HG03175 (cell line): Measurements from ENCODE around the gene HPCAL4.

Experiments
- ATAC-seq: cut with Tn5 transposase; IDR thresholded peaks from one replicate; pipeline ENCODE4 v1.9.1; 2021; ENCODE audit warnings: mild to moderate bottlenecking, moderate library complexity; ENCODE audit not compliant: unreplicated experiment

Gene HPCAL4

DNA sequence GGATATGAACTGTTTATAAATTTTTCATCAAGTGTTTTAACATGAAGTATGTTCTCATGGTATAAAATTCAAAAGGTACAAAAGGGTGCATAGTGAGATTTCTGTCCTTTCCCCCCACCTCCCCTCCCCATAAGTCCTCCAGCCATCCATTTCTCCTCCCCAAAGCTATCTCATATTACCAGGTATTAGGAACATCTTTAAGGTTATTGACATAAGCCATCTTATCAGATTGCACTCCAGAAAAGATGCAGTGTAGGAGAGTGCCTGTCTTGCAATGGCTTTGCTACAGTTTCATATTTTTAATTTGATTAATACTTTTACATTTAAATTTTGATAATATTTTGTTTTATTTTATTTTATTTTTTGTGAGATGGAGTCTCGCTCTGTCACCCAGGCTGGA lies 13.5 kb upstream of the HPCAL4 start:
- no peak for ATAC-seq

- ATAC-seq: no peak
These were observed 9.8 kb upstream of the HPCAL4 start for GRCh38 chr1:39701049-39701439.

GRCh38 chr1:39700348-39700747 lies 9.1 kb upstream of the HPCAL4 start:
- ATAC-seq: no peak

GRCh38 chr1:39699419-39699818 lies 8.2 kb upstream of the HPCAL4 start:
- no peak for ATAC-seq

DNA sequence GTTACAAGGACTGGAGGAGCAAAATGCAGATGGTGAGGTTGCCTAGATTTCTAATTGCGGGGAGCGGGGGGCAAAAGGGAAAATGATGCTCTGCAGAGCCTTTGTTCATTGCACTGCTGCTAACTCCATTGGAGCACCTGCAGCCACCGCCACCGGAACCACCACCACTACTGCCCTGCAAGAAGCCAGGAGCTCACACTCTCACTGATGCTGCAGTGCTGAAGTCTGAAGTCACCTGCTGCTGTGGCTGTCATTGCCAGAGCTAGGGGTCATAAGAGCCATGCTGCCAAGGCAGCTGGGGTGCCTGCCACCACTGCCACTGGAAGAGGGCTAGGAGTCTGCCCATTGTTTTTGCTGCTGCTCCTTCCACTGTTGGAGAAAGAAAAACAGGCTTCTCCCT lies 7.3 kb upstream of the HPCAL4 start:
- no peak for ATAC-seq

- ATAC-seq: no peak
These were observed 5.2 kb upstream of the HPCAL4 start for GRCh38 chr1:39696448-39696847.

DNA sequence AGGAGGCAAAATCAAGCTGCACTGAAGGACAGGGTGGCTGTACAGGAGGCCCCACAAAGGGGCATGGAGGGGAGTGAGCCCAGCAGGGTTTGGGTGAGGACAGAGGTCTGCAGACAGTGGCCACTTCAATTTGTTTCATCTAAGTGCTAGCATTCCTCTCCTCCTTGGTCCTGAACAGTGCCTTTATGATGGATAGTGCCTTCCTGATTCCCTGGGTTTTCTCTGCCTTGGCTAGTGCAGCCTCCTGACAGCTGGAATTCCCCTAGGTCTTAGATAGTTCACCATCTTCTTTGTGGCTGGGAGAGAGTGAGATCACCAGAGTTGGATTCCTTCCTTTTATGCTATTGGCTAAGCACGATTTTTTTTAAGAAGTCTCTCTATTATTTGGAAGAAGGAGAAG lies 3.8 kb upstream of the HPCAL4 start:
- no peak for ATAC-seq

DNA sequence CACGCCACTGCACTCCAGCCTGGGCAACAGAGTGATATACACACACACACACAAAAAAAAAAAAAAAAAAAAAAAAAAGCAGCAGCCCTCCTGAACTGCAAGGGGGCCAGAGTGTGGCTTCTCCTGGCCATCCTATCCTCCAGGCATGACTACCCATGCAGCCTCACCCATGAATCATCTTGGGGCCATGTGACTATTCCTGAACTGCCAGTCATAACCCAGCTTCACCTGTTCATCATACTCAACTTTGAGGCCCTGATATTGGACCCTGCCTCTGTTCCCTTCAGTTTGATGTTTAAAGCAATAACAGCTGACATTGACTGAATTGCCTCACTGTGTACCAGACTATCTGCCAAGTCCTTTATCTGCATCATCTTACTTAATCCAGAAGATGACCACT lies 2.8 kb upstream of the HPCAL4 start:
- ATAC-seq: no peak

DNA sequence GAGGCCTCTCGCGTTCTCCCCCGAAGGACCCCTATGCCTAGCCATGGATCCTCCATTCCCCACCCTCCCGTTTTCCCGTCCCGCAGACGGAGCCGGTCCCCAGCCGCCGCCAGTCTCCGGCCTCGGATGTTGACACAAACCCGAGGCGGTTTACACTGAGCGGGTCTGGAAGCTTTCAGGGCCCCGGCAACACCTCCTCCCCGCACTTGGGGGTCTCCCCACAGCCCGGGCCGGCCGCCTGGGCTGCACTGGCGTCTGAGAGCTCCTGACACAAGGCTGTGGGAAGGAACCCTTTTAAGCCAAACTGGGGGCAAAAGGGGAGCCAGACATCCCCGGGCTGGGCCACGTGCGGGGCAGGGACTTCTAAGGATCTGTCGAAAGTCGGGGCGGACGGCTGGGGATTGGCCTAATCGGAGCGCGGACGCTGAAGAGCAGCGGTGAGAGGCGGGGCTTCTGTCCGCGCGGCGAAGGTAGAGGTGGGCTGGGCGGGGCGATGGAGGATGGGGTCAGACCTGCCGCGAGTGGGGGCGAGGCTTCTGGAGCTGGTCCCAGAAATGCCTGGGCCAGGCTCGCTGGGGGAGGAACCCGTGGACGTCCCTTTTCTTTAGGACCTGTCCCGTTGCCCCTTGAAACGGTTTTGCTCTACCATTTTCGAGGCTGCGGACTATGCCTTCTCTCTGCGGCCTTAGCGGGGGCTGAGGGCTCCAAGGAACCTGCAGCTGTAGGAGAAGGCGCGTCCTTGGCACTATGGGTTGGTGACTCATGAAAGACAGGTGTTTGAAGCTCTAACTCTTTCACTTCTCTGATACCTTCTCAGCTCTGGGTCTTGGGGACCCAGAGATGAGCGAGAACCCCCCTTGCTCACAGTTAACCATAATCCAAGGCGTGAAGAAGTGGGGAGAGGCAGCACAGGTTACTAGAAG lies 1.2 kb upstream of the HPCAL4 start:
- ATAC-seq: no peak

GRCh38 chr1:39690794-39691382 lies 345 bp downstream of the HPCAL4 start:
- no peak for ATAC-seq

GRCh38 chr1:39690225-39690624 lies 1.0 kb downstream of the HPCAL4 start:
- no peak for ATAC-seq

- no peak for ATAC-seq
These were observed 1.6 kb downstream of the HPCAL4 start for GRCh38 chr1:39689635-39690034.

DNA sequence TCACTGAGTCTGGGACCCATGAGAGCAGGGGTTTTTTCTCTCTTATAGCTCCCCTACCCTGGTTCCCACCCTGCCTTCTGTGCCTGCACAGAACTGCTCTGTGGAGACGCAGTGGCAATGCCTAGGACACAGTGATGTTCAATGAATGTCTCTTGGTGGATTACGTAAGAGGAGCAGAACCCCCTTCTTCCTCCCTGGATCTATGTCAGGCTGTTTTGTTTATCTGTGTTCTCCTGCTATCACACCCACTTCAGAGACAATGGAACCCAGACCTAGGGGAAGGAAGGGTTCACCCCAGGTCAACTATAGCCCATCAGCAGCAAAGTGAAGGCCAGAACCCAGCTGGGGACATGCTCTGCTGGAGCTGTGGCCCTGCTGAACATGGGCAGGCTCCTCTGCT lies 2.0 kb downstream of the HPCAL4 start:
- no peak for ATAC-seq

GRCh38 chr1:39688706-39689105 lies 2.5 kb downstream of the HPCAL4 start:
- no peak for ATAC-seq

- ATAC-seq: no peak
These were observed 4.0 kb downstream of the HPCAL4 start for GRCh38 chr1:39687243-39687642.

GRCh38 chr1:39685071-39685470 lies 6.2 kb downstream of the HPCAL4 start:
- ATAC-seq: no peak

GRCh38 chr1:39684313-39684664 lies 6.9 kb downstream of the HPCAL4 start:
- ATAC-seq: no peak

DNA sequence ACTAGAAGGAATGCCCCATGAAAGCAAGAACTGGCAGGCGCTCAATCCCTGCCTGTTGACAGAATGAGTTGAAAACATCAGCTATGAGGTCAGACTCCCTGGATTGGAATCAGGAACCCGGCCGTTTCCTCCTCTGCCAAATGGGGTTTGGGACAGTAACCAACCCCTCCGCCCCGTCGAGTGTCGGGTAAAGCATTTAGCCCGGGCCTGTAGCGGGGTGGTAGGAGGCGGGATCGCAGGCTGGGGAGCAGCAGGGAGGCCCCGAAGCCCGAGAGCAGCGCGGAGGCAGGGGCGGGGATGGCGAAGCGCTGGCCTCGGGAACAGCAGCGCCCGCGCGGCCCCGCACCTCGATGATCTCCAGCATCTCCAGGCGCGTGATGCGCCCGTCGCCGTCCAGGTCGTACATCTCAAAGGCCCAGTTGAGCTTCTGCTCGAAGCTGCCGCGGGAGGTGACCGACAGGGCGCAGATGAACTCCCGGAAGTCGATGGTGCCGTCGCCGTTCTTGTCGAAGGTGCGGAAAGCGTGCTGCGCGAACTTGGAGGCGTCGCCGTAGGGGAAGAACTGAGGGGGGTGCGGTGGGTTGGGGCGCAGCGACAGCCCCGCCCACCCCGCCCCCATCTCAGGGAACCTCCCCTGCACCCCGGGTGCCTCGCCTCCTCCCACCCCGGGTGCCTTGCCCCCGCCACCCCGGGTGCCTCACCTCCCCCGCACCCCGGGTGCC lies 7.5 kb downstream of the HPCAL4 start:
- no peak for ATAC-seq

GRCh38 chr1:39681999-39682398 lies 9.2 kb downstream of the HPCAL4 start:
- ATAC-seq: no peak

- ATAC-seq: no peak
These were observed 9.9 kb downstream of the HPCAL4 start for GRCh38 chr1:39681294-39681693.

DNA sequence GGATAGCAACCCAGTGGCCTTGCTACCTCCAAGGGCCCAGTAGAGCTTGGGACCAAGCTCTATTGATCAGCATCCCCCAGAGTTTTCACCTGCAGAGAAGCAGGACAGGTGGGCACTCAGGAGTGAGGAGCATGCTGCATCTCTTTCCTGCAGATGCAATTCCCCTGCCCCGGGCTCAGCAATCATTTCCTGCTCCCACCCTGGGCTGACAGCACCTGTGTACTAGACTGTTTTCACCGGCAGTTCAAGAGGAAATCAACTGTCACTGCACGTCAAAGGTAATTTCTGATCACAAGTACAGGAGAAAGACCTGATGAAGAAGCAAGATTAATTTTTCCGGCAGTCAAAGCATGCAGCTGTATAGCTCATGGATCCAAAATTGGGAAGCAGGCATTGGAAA lies 10.5 kb downstream of the HPCAL4 start:
- ATAC-seq: no peak

- no peak for ATAC-seq
These were observed 11.4 kb downstream of the HPCAL4 start for GRCh38 chr1:39679821-39680220.
